WTC11 (cell line): ENCODE results near the gene SLC12A2. TPM values are rescaled to one million over a fixed set of nuclear protein-coding genes. Genes with fewer than 3 reads are reported as not detected.

Experiments
- ATAC-seq: fragments of 200-7000 bp; cut with Tn5 transposase; 2 replicates; pipeline ENCODE4 v1.10.0; 2021; ENCODE audit warnings: mild to moderate bottlenecking, moderate library complexity
- CTCF ChIA-PET: fragments of 300-600 bp; sonication (Branson Sonifier 250); formaldehyde crosslinking; loops from one replicate; lab custom pipeline; 2021; ENCODE audit warnings: antibody characterized with exemption; lab: Charles Lee
- POLR2A ChIA-PET: fragments of 350-600 bp; sonication (Branson Sonifier 250); formaldehyde crosslinking; loops from one replicate; lab custom pipeline; 2021; ENCODE audit warnings: antibody characterized with exemption; lab: Charles Lee
- DNase-seq: peaks from one replicate; pipeline ENCODE4 v3.0.0; 2021; ENCODE audit warnings: low spot score
- H3K27ac Mint-ChIP-seq: 2 replicates; pipeline ENCODE4 v1.8.0; 2021; ENCODE audit warnings: mixed read lengths
- H3K27me3 Mint-ChIP-seq: 2 replicates; pipeline ENCODE4 v1.8.0; 2021; ENCODE audit warnings: low read depth, mild to moderate bottlenecking, moderate library complexity, mixed read lengths
- H3K36me3 Mint-ChIP-seq: 2 replicates; pipeline ENCODE4 v1.8.0; 2021; ENCODE audit warnings: mixed read lengths
- H3K4me1 Mint-ChIP-seq: 2 replicates; pipeline ENCODE4 v1.8.0; 2022; ENCODE audit warnings: mixed read lengths
- H3K4me3 Mint-ChIP-seq: 2 replicates; pipeline ENCODE4 v1.8.0; 2021; ENCODE audit warnings: mild to moderate bottlenecking, moderate library complexity, mixed read lengths
- H3K9me3 Mint-ChIP-seq: 2 replicates; pipeline ENCODE4 v1.8.0; 2021; ENCODE audit warnings: mixed read lengths
- ATF1 ChIP-seq: sonication (generic); formaldehyde crosslinking; IDR thresholded peaks from 2 replicates; pipeline ENCODE4 v1.8.1; 2023; ENCODE audit warnings: mild to moderate bottlenecking, moderate library complexity, missing genetic modification reagents
- CREB1 ChIP-seq: sonication (generic); formaldehyde crosslinking; IDR thresholded peaks from 2 replicates; pipeline ENCODE4 v1.8.0; 2023; ENCODE audit warnings: mild to moderate bottlenecking, missing genetic modification reagents
- ESRRA ChIP-seq: sonication (generic); formaldehyde crosslinking; IDR thresholded peaks from 2 replicates; pipeline ENCODE4 v1.8.1; 2022; ENCODE audit warnings: mild to moderate bottlenecking, missing genetic modification reagents, borderline replicate concordance
- GTF2I ChIP-seq: fragments of 250-450 bp; sonication (Bioruptor Pico); conservative IDR thresholded peaks from 2 replicates; pipeline ENCODE4 v1.4.0; 2021; ENCODE audit warnings: mild to moderate bottlenecking
- HMGA2 ChIP-seq: fragments of 250-450 bp; sonication (Bioruptor Pico); IDR thresholded peaks from 2 replicates; pipeline ENCODE4 v1.4.0; 2021; ENCODE audit warnings: mild to moderate bottlenecking, moderate library complexity
- JAZF1 ChIP-seq: fragments of 250-450 bp; sonication (Bioruptor Pico); IDR thresholded peaks from 2 replicates; pipeline ENCODE4 v1.9.0; 2021; ENCODE audit warnings: moderate library complexity, mild to moderate bottlenecking, inconsistent platforms
- NFYB ChIP-seq: sonication (generic); formaldehyde crosslinking; conservative IDR thresholded peaks from 2 replicates; pipeline ENCODE4 v1.8.0; 2022; ENCODE audit warnings: low read depth, missing genetic modification reagents
- NR1H2 ChIP-seq: sonication (generic); formaldehyde crosslinking; IDR thresholded peaks from 2 replicates; pipeline ENCODE4 v1.9.0; 2021; ENCODE audit warnings: mild to moderate bottlenecking, moderate library complexity, missing genetic modification reagents
- NR3C1 ChIP-seq: sonication (generic); formaldehyde crosslinking; conservative IDR thresholded peaks from 2 replicates; pipeline ENCODE4 v1.8.1; 2023; ENCODE audit warnings: low read depth, mild to moderate bottlenecking, missing genetic modification reagents
- PRRX2 ChIP-seq: fragments of 250-450 bp; sonication (Bioruptor Pico); IDR thresholded peaks from 2 replicates; pipeline ENCODE4 v1.8.0; 2021; ENCODE audit warnings: mild to moderate bottlenecking
- SMAD3 ChIP-seq: sonication (generic); formaldehyde crosslinking; IDR thresholded peaks from 2 replicates; pipeline ENCODE4 v1.8.0; 2022; ENCODE audit warnings: missing genetic modification reagents, mild to moderate bottlenecking, borderline replicate concordance
- SOX15 ChIP-seq: fragments of 250-450 bp; sonication (Bioruptor Pico); IDR thresholded peaks from 2 replicates; pipeline ENCODE4 v1.9.0; 2021; ENCODE audit warnings: mild to moderate bottlenecking
- TEAD1 ChIP-seq: sonication (generic); formaldehyde crosslinking; IDR thresholded peaks from 2 replicates; pipeline ENCODE4 v1.8.0; 2022; ENCODE audit warnings: mild to moderate bottlenecking, missing genetic modification reagents
- ZNF263 ChIP-seq: sonication (generic); formaldehyde crosslinking; IDR thresholded peaks from 2 replicates; pipeline ENCODE4 v1.8.1; 2022; ENCODE audit warnings: low read depth, mild to moderate bottlenecking, moderate library complexity, missing genetic modification reagents
- total RNA-seq: library from RNA; stranded (reverse); gene quantifications from 3 replicates; pipeline ENCODE4 v1.2.3, GENCODE V29; 2021
- TF ChIP-seq, protein P1 (sequence below): fragments of 250-450 bp; sonication (Bioruptor Pico); conservative IDR thresholded peaks from 2 replicates; pipeline ENCODE4 v1.9.0; 2021; ENCODE audit warnings: mild to moderate bottlenecking
- TF ChIP-seq, protein P2 (sequence below): sonication (generic); formaldehyde crosslinking; IDR thresholded peaks from 2 replicates; pipeline ENCODE4 v1.8.1; 2023; ENCODE audit warnings: mild to moderate bottlenecking, missing genetic modification reagents, borderline replicate concordance
- TF ChIP-seq, protein P3 (sequence below): fragments of 250-450 bp; sonication (Bioruptor Pico); IDR thresholded peaks from 2 replicates; pipeline ENCODE4 v1.8.0; 2021; ENCODE audit warnings: mild to moderate bottlenecking
- TF ChIP-seq, protein P4 (sequence below): fragments of 250-450 bp; sonication (Bioruptor Pico); IDR thresholded peaks from 2 replicates; pipeline ENCODE4 v2.1.2; 2022; ENCODE audit warnings: mild to moderate bottlenecking, moderate library complexity
- TF ChIP-seq, protein P5 (sequence below): fragments of 250-450 bp; sonication (Bioruptor Pico); IDR thresholded peaks from 2 replicates; pipeline ENCODE4 v1.9.0; 2021; ENCODE audit warnings: mild to moderate bottlenecking, borderline replicate concordance

The SLC12A2 gene
- total RNA-seq, 1 experiment from 2014 or later, result 8.4 TPM

DNA sequence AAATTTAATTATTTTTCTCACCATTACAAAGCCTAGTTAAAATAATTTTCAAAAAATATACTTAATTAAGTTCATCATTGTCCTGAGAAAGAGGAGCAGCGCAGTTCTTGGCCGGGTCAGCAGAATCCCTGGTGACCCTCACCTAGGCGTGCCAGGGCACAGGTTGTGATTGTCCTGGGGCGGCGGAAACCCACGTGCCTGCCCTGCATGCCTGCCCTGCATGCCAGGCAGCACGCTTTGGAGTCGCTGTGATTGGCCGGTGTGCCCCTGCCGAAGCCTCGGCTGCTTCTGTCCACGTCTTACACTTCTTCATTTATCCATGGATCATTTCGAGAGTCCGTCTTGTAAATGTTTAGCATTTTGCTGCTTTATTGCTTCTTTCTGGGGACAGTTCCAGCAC is 25.6 kb downstream of the SLC12A2 start:
- H3K36me3 Mint-ChIP-seq, result no peaks in the 10 kb centered on the region
- H3K9me3 Mint-ChIP-seq, result no peaks in the 10 kb centered on the region
- ATAC-seq (no peak), DNase-seq (no peak)
- H3K27ac Mint-ChIP-seq, result no peak overlapping the region
- ChIA-PET POLR2A (no interaction called here), CTCF (no interaction called here)
- H3K4me1 Mint-ChIP-seq, result no peaks in the 10 kb centered on the region
- TF ChIP-seq CREB1 (no peak), ZNF263 (no peak), TEAD1 (no peak), PRRX2 (no peak), NFYB (CRISPR knock-in tag) (no peak), ESRRA (CRISPR knock-in tag) (no peak), NR1H2 (CRISPR knock-in tag) (no peak), SOX15 (CRISPR knock-in tag) (no peak), ATF1 (CRISPR knock-in tag) (no peak), JAZF1 (no peak), GTF2I (CRISPR knock-in tag) (no peak)
- TF ChIP-seq, protein P1, sequence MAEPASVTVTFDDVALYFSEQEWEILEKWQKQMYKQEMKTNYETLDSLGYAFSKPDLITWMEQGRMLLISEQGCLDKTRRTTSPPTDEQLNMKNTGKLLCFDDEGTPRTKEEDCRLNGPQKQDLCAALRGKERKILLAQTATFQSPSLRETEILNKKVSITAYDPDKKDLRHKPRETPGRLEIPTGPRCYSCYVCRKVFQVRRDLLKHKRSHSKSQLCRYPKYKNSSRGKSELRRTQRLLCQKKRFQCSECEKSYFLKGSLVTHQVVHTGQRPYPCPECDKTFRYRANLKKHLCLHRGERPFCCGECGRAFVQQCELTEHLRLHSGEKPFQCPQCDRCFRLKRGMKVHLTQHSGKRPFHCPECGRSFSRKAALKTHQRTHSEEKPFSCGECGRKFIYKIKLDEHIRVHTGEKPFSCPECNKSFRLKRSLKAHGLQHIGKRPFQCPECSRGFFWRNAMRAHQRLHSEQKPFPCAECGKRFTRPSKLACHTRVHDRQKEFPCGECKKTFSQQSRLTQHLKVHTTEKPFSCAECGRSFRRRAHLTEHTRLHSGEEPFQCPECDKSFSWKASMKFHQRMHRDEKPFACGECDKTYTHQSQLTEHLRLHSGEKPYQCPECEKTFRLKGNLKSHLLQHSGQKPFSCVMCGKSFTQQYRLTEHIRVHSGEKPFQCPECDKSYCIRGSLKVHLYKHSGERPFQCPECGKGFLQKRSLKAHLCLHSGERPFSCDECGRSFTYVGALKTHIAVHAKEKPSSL (CRISPR knock-in tag), result no peak
- TF ChIP-seq, protein P2, sequence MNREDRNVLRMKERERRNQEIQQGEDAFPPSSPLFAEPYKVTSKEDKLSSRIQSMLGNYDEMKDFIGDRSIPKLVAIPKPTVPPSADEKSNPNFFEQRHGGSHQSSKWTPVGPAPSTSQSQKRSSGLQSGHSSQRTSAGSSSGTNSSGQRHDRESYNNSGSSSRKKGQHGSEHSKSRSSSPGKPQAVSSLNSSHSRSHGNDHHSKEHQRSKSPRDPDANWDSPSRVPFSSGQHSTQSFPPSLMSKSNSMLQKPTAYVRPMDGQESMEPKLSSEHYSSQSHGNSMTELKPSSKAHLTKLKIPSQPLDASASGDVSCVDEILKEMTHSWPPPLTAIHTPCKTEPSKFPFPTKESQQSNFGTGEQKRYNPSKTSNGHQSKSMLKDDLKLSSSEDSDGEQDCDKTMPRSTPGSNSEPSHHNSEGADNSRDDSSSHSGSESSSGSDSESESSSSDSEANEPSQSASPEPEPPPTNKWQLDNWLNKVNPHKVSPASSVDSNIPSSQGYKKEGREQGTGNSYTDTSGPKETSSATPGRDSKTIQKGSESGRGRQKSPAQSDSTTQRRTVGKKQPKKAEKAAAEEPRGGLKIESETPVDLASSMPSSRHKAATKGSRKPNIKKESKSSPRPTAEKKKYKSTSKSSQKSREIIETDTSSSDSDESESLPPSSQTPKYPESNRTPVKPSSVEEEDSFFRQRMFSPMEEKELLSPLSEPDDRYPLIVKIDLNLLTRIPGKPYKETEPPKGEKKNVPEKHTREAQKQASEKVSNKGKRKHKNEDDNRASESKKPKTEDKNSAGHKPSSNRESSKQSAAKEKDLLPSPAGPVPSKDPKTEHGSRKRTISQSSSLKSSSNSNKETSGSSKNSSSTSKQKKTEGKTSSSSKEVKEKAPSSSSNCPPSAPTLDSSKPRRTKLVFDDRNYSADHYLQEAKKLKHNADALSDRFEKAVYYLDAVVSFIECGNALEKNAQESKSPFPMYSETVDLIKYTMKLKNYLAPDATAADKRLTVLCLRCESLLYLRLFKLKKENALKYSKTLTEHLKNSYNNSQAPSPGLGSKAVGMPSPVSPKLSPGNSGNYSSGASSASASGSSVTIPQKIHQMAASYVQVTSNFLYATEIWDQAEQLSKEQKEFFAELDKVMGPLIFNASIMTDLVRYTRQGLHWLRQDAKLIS, result no peak
- TF ChIP-seq, protein P3, sequence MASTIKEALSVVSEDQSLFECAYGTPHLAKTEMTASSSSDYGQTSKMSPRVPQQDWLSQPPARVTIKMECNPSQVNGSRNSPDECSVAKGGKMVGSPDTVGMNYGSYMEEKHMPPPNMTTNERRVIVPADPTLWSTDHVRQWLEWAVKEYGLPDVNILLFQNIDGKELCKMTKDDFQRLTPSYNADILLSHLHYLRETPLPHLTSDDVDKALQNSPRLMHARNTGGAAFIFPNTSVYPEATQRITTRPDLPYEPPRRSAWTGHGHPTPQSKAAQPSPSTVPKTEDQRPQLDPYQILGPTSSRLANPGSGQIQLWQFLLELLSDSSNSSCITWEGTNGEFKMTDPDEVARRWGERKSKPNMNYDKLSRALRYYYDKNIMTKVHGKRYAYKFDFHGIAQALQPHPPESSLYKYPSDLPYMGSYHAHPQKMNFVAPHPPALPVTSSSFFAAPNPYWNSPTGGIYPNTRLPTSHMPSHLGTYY (CRISPR knock-in tag), result no peak
- TF ChIP-seq, protein P4, sequence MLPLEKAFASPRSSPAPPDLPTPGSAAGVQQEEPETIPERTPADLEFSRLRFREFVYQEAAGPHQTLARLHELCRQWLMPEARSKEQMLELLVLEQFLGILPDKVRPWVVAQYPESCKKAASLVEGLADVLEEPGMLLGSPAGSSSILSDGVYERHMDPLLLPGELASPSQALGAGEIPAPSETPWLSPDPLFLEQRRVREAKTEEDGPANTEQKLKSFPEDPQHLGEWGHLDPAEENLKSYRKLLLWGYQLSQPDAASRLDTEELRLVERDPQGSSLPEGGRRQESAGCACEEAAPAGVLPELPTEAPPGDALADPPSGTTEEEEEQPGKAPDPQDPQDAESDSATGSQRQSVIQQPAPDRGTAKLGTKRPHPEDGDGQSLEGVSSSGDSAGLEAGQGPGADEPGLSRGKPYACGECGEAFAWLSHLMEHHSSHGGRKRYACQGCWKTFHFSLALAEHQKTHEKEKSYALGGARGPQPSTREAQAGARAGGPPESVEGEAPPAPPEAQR (CRISPR knock-in tag), result no peak
- no peak overlapping the region for H3K4me3 Mint-ChIP-seq
- no peaks in the 10 kb centered on the region; the same call in 1 of the 2 replicates for H3K27me3 Mint-ChIP-seq

DNA sequence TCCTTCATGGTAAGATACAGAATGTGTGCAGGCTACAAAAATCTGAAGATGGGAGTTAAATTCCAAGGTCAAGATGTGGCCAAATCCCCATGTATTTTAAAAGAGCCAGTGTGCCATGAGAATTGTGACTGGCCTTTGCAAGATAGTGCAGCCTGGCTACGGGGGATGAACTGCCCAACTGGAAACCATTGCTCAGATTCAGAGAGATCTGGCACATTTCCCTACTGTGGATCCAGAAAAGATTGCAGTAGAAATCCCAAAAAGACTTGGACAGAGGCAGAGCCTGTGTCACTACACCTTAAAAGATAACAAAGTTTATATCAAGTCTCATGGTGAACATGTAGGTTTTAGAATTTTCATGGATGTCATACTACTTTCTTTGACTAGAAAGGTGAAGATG is 26.2 kb downstream of the SLC12A2 start:
- no peaks in the 10 kb centered on the region for H3K9me3 Mint-ChIP-seq

More for the DNA sequence above, 26.2 kb downstream of the SLC12A2 start:
- no peaks in the 10 kb centered on the region for H3K4me1 Mint-ChIP-seq
- TF ChIP-seq HMGA2 (CRISPR knock-in tag) (no peak), SMAD3 (no peak), NR3C1 (CRISPR knock-in tag) (no peak)
- TF ChIP-seq, protein P5, sequence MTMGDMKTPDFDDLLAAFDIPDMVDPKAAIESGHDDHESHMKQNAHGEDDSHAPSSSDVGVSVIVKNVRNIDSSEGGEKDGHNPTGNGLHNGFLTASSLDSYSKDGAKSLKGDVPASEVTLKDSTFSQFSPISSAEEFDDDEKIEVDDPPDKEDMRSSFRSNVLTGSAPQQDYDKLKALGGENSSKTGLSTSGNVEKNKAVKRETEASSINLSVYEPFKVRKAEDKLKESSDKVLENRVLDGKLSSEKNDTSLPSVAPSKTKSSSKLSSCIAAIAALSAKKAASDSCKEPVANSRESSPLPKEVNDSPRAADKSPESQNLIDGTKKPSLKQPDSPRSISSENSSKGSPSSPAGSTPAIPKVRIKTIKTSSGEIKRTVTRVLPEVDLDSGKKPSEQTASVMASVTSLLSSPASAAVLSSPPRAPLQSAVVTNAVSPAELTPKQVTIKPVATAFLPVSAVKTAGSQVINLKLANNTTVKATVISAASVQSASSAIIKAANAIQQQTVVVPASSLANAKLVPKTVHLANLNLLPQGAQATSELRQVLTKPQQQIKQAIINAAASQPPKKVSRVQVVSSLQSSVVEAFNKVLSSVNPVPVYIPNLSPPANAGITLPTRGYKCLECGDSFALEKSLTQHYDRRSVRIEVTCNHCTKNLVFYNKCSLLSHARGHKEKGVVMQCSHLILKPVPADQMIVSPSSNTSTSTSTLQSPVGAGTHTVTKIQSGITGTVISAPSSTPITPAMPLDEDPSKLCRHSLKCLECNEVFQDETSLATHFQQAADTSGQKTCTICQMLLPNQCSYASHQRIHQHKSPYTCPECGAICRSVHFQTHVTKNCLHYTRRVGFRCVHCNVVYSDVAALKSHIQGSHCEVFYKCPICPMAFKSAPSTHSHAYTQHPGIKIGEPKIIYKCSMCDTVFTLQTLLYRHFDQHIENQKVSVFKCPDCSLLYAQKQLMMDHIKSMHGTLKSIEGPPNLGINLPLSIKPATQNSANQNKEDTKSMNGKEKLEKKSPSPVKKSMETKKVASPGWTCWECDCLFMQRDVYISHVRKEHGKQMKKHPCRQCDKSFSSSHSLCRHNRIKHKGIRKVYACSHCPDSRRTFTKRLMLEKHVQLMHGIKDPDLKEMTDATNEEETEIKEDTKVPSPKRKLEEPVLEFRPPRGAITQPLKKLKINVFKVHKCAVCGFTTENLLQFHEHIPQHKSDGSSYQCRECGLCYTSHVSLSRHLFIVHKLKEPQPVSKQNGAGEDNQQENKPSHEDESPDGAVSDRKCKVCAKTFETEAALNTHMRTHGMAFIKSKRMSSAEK (CRISPR knock-in tag), result no peak
- TF ChIP-seq, all 79 proteins: peak for 0
- no peak overlapping the region for H3K4me3 Mint-ChIP-seq
- ATAC-seq (no peak), DNase-seq (no peak)
- ChIA-PET CTCF (no interaction called here), POLR2A (no interaction called here)
- H3K36me3 Mint-ChIP-seq, result no peaks in the 10 kb centered on the region
- H3K27ac Mint-ChIP-seq, result no peak overlapping the region
- no peaks in the 10 kb centered on the region; the same call in 1 of the 2 replicates for H3K27me3 Mint-ChIP-seq
